ENCODE results near the gene CACNA1B. TPM values are rescaled to one million over a fixed set of nuclear protein-coding genes. Genes with fewer than 3 reads are reported as not detected.
"Not testable (repeated sequence)": the region's sequence is repeated elsewhere in the genome, so short reads cannot be mapped to it uniquely, and the experiment has no call there.

Gene CACNA1B
- under 0.01 TPM for total RNA-seq

DNA sequence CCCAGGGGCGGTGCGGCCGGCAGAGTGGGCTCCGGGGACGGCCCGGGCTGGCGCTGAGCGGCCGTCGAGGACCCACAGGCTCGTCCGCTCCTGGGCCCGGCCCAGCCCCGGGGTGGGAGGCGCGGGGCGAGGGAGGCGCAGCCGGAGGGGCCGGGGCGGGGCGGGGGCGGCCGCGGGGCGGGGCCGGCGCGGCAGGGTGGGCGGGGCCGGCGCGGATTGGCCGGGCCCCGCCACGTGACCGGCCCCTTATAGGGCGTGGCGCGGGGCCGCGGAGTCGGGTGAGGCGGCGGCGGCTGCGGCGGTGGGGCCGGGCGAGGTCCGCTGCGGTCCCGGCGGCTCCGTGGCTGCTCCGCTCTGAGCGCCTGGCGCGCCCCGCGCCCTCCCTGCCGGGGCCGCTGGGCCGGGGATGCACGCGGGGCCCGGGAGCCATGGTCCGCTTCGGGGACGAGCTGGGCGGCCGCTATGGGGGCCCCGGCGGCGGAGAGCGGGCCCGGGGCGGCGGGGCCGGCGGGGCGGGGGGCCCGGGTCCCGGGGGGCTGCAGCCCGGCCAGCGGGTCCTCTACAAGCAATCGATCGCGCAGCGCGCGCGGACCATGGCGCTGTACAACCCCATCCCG, at the start of gene CACNA1B:
Gene CACNA1B, plus strand, starts transcription at position 277 of the 617 bp plus-strand sequence. Its CDS starts 152 bp downstream, at position 429.
- Histone ChIP-seq H3K4me3 (ENCODE audit: low read length in 3 of 3) (peak within 1 kb of the TSS in 1 of 3 donors; percentile 22), H3K27me3 (ENCODE audit: control insufficient read depth in 3 of 3, insufficient read depth in 3 of 3, low read length in 3 of 3) (peaks cover 43 to 58% (median 49%) of the 10 kb centered on the region in 3 donors)
- H3K27ac ChIP-seq (ENCODE audit: low read depth, low read length); H3K9me3 ChIP-seq (ENCODE audit: control insufficient read depth in 3 of 3, low read length in 3 of 3); H3K36me3 ChIP-seq (ENCODE audit: control insufficient read depth in 3 of 3, insufficient read depth in 3 of 3, low read length in 3 of 3); H3K4me1 ChIP-seq (ENCODE audit: control insufficient read depth in 3 of 3, insufficient read depth in 3 of 3, low read length in 3 of 3); H3K9ac ChIP-seq (ENCODE audit: low read depth in 1 of 3, low read length in 3 of 3): not testable (repeated sequence)

DNA sequence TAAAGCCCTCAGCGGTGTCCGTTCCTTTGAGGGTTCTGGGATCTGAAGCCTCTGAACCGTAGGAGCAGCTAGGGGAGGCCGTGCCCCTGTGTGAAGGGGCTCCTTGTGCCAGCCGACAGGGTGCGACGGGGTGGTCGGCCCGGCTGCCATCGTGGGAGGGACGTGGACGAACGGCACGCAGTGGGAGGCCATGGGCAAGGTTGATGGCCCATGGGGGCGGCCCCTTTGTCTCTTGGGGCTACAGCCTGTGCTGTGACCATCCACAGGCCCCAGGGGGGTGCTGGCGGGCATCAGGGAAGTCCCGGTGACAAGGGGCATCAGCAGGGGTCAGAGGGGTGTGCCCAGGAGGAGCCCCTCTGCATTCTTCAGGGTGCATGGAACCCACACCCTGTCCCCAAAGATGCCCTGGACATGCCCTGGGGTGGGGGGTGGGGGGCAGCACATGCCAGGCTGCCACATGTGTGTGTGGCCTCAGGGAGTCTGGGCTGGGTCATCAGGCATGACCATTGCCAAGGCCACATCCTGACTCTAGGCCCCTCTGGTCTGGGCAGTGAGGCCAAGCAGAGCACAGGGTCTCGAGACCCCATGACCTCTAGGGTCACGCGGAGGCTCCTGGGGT, 49.6 kb upstream of the CACNA1B start:
- H3K36me3 ChIP-seq (ENCODE audit: control insufficient read depth in 3 of 3, insufficient read depth in 3 of 3, low read length in 3 of 3) = peaks cover 24 to 32% (median 29%) of the 10 kb centered on the region in 3 donors
- H3K9ac ChIP-seq (ENCODE audit: low read depth in 1 of 3, low read length in 3 of 3) = no peak overlapping the region
- H3K27me3 ChIP-seq (ENCODE audit: control insufficient read depth in 3 of 3, insufficient read depth in 3 of 3, low read length in 3 of 3) = no peaks in the 10 kb centered on the region
- no peak overlapping the region for H3K4me3 ChIP-seq (ENCODE audit: low read length in 3 of 3)
- no peaks in the 10 kb centered on the region for H3K9me3 ChIP-seq (ENCODE audit: control insufficient read depth in 3 of 3, low read length in 3 of 3)
- H3K27ac ChIP-seq (ENCODE audit: low read depth, low read length) = no peak overlapping the region
- no peaks in the 10 kb centered on the region for H3K4me1 ChIP-seq (ENCODE audit: control insufficient read depth in 3 of 3, insufficient read depth in 3 of 3, low read length in 3 of 3)

DNA sequence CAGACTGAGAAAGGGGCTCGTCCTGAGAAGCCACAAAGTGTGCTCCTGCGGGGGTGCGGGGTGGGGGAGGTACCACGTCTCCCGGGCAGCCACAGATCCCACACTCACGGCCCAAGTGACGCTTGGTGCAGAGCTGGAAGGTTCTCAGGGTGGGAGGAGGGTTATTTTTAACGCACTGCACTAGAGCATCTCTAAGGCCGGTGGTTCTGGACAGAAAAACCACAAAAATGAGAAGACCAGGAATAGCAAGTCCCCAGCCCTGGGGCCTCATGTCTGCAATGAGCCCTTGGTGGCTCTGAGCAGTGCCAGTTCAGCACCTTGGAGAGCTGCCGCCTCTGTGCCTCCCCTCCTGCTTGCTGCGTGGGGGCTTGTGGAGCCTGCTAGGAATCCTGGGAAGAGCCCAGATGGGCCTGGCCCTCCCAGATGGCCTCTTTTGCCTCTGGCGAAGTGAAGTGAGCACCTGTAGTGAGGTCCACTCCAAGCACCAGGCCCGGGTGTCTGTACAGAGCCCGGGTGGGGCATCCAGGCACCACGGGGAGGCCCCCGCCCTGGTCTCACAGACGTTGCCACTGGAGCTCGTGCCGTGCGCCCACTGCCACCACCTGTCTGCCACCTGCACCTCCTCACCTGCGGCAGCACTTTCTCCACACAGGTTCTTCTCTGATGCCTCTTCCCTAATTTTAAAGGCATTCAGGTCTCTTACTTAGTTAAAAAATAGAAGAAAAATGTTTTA, 48.9 kb upstream of the CACNA1B start:
- peaks cover 24 to 39% (median 31%) of the 10 kb centered on the region in 3 donors for H3K36me3 ChIP-seq (ENCODE audit: control insufficient read depth in 3 of 3, insufficient read depth in 3 of 3, low read length in 3 of 3)
- H3K9me3 ChIP-seq (ENCODE audit: control insufficient read depth in 3 of 3, low read length in 3 of 3) = no peaks in the 10 kb centered on the region
- no peaks in the 10 kb centered on the region for H3K27me3 ChIP-seq (ENCODE audit: control insufficient read depth in 3 of 3, insufficient read depth in 3 of 3, low read length in 3 of 3)
- H3K4me3 ChIP-seq (ENCODE audit: low read length in 3 of 3) = no peak overlapping the region
- no peaks in the 10 kb centered on the region for H3K4me1 ChIP-seq (ENCODE audit: control insufficient read depth in 3 of 3, insufficient read depth in 3 of 3, low read length in 3 of 3)
- no peak overlapping the region for H3K9ac ChIP-seq (ENCODE audit: low read depth in 1 of 3, low read length in 3 of 3)
- H3K27ac ChIP-seq (ENCODE audit: low read depth, low read length) = no peak overlapping the region

DNA sequence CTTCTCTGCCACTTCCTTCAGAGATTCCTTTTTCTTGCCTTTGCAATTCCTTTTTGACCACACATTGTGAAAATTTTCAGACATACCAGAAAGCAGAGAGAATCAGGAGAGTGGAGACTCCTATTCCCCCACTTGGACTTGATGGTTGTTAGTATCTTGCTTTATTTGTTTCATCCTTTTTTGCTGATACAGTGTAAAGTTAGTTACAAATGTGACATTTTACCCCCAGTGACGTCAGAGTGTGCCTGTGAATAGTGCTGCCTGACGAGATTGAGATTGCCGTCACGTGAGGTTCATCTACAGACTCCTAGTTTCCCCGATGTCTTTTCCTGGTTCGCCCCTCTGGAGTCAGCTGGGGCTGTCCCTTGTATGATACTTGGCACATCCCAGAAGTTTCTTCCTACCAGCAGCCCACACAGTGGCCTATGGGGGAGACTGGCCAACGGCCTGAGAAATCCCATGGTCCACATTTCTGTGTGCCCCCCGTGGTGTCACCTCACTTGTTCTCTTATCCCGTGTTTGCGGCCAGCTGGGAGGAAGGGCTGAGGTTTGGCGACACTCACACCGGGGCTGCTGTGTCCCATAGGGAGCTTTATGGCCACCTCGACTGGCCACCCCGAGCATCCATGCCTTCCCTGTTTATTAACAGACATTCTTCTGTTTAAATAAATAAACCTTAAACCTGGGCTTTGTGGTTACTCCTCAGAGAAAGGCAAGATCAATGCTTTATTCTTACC, 48.2 kb upstream of the CACNA1B start:
- Histone ChIP-seq H3K36me3 (ENCODE audit: control insufficient read depth in 3 of 3, insufficient read depth in 3 of 3, low read length in 3 of 3) (peaks cover 21 to 34% (median 31%) of the 10 kb centered on the region in 3 donors), H3K4me1 (ENCODE audit: control insufficient read depth in 3 of 3, insufficient read depth in 3 of 3, low read length in 3 of 3) (no peaks in the 10 kb centered on the region), H3K4me3 (ENCODE audit: low read length in 3 of 3) (no peak overlapping the region), H3K27ac (ENCODE audit: low read depth, low read length) (no peak overlapping the region), H3K9ac (ENCODE audit: low read depth in 1 of 3, low read length in 3 of 3) (no peak overlapping the region), H3K9me3 (ENCODE audit: control insufficient read depth in 3 of 3, low read length in 3 of 3) (no peaks in the 10 kb centered on the region), H3K27me3 (ENCODE audit: control insufficient read depth in 3 of 3, insufficient read depth in 3 of 3, low read length in 3 of 3) (no peaks in the 10 kb centered on the region)

DNA sequence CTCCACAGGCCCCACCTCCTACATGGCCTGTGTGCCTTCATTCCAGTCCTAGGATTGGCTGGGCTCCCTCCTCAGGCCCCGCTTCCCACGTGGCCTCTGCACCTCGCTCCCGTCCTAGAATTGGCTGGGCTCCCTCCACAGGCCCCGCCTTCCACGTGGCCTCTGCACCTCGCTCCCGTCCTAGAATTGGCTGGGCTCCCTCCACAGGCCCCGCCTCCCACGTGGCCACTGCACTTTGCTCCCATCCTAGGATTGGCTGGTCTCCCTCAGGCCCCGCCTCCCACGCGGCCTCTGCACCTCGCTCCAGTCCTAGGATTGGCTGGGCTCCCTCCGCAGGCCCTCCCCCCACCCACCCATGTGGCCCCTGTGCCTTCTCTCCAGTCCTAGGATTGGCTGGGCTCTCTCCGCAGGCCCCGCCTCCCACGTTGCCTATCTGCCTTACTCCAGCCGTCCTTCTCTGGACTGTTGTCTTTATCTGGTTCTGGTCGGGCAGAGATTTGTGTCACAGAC, 45.3 kb upstream of the CACNA1B start:
- no peaks in the 10 kb centered on the region for H3K9me3 ChIP-seq (ENCODE audit: control insufficient read depth in 3 of 3, low read length in 3 of 3)
- H3K9ac ChIP-seq (ENCODE audit: low read depth in 1 of 3, low read length in 3 of 3) = no peak overlapping the region
- H3K36me3 ChIP-seq (ENCODE audit: control insufficient read depth in 3 of 3, insufficient read depth in 3 of 3, low read length in 3 of 3) = peaks cover 22 to 38% (median 37%) of the 10 kb centered on the region in 3 donors
- H3K27me3 ChIP-seq (ENCODE audit: control insufficient read depth in 3 of 3, insufficient read depth in 3 of 3, low read length in 3 of 3) = no peaks in the 10 kb centered on the region
- H3K27ac ChIP-seq (ENCODE audit: low read depth, low read length) = no peak overlapping the region
- H3K4me3 ChIP-seq (ENCODE audit: low read length in 3 of 3) = no peak overlapping the region
- H3K4me1 ChIP-seq (ENCODE audit: control insufficient read depth in 3 of 3, insufficient read depth in 3 of 3, low read length in 3 of 3) = no peaks in the 10 kb centered on the region

DNA sequence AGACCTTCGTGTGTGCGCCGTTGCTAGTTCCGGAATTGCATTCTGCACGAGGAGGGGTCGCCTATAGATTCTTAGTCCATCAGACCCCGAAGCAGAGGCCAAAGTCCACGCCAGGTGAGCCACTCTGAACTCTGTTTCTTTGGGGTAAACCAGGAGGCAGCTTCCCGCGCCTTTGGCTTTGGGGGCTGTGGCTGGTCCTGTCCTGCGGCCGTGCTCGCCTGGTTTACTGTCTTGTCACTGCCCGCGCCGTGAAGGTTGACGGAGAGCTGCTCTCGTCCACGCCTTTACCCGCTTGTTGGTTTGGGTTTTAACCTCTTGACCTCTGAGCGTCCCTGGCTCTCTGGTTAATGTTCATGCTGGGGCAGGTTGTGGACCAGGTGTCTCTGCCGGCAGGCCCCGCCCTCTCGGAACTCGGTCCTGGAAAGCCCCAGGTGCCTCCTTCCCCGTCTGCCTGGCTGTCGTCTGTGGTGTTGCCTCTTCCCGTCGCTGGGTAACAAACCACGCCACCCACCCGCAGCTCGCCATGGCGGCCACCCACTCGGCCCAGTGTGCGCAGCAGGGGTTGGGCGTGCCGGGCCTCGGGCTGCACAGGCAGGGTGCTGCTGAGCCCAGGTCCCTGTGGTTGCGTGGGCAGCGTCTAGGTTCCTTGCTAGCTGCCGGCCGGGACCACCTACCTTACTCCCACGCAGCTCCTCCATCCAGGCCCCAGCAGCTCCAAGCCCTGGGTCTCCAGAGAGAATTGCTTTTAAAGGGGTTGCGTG, 44.6 kb upstream of the CACNA1B start:
- no peaks in the 10 kb centered on the region for H3K27me3 ChIP-seq (ENCODE audit: control insufficient read depth in 3 of 3, insufficient read depth in 3 of 3, low read length in 3 of 3)
- H3K4me3 ChIP-seq (ENCODE audit: low read length in 3 of 3) = no peak overlapping the region
- H3K9ac ChIP-seq (ENCODE audit: low read depth in 1 of 3, low read length in 3 of 3) = no peak overlapping the region
- no peaks in the 10 kb centered on the region for H3K4me1 ChIP-seq (ENCODE audit: control insufficient read depth in 3 of 3, insufficient read depth in 3 of 3, low read length in 3 of 3)
- no peaks in the 10 kb centered on the region for H3K9me3 ChIP-seq (ENCODE audit: control insufficient read depth in 3 of 3, low read length in 3 of 3)
- H3K27ac ChIP-seq (ENCODE audit: low read depth, low read length) = no peak overlapping the region
- peaks cover 22 to 39% (median 37%) of the 10 kb centered on the region in 3 donors for H3K36me3 ChIP-seq (ENCODE audit: control insufficient read depth in 3 of 3, insufficient read depth in 3 of 3, low read length in 3 of 3)

DNA sequence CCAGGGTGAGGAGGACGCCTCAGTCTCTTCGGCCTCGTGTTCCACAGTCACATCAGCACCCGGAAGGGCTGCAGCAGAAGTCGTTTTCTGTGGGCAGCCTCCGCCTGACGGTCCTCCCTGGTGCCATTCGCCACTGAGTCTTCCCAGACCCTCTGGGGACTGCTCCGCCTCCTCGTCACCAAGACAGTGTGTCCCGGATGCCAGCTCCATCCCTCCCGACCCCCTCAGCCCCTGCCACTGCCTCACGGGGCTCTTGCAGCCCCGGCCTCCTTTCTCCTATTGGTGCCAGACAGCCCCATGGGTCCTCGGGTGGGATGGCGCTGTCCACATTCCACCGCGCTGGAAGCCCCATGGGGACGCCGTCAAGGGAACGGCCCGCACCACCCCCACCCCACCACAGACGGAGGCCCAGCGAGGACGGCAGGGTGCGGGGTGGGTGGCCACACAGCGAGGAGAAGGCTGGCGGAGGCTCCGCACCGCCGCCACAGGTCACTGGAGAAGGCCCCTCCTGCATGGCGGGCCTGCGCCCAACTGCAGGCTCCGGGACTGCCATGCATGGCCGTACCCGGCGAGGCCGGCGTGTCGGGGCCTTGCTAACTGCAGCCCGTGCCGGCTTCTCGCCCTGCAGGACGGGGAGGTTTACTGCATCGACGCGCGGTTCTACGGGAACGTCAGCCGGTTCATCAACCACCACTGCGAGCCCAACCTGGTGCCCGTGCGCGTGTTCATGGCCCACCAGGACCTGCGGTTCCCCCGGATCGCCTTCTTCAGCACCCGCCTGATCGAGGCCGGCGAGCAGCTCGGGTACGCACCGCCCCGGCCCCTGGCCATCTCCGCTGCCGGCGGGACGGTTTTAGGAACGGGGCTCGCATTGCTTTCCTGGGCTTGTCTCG, 43.6 kb upstream of the CACNA1B start:
- Histone ChIP-seq H3K9me3 (ENCODE audit: control insufficient read depth in 3 of 3, low read length in 3 of 3) (no peaks in the 10 kb centered on the region), H3K4me1 (ENCODE audit: control insufficient read depth in 3 of 3, insufficient read depth in 3 of 3, low read length in 3 of 3) (no peaks in the 10 kb centered on the region), H3K36me3 (ENCODE audit: control insufficient read depth in 3 of 3, insufficient read depth in 3 of 3, low read length in 3 of 3) (peaks cover 22 to 39% (median 37%) of the 10 kb centered on the region in 3 donors), H3K4me3 (ENCODE audit: low read length in 3 of 3) (no peak overlapping the region), H3K9ac (ENCODE audit: low read depth in 1 of 3, low read length in 3 of 3) (no peak overlapping the region), H3K27me3 (ENCODE audit: control insufficient read depth in 3 of 3, insufficient read depth in 3 of 3, low read length in 3 of 3) (no peaks in the 10 kb centered on the region), H3K27ac (ENCODE audit: low read depth, low read length) (no peak overlapping the region)

DNA sequence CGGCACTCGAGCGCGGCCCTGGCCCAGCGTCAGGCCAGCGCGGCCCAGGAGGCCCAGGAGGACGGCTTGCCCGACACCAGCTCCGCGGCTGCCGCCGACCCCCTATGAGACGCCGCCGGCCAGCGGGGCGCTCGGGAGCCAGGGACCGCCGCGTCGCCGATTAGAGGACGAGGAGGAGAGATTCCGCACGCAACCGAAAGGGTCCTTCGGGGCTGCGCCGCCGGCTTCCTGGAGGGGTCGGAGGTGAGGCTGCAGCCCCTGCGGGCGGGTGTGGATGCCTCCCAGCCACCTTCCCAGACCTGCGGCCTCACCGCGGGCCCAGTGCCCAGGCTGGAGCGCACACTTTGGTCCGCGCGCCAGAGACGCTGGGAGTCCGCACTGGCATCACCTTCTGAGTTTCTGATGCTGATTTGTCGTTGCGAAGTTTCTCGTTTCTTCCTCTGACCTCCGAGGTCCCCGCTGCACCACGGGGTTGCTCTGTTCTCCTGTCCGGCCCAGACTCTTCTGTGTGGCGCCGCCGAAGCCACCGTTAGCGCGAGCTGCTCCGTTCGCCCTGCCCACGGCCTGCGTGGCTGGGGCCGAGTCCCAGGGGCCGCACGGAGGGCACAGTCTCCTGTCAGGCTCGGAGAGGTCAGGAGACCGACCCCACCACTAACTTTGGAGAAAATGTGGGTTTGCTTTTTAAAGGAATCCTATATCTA, 42.6 kb upstream of the CACNA1B start:
- Histone ChIP-seq H3K27ac (ENCODE audit: low read depth, low read length) (no peak overlapping the region), H3K4me3 (ENCODE audit: low read length in 3 of 3) (no peak overlapping the region), H3K9me3 (ENCODE audit: control insufficient read depth in 3 of 3, low read length in 3 of 3) (no peaks in the 10 kb centered on the region), H3K36me3 (ENCODE audit: control insufficient read depth in 3 of 3, insufficient read depth in 3 of 3, low read length in 3 of 3) (peaks cover 22 to 39% (median 37%) of the 10 kb centered on the region in 3 donors), H3K4me1 (ENCODE audit: control insufficient read depth in 3 of 3, insufficient read depth in 3 of 3, low read length in 3 of 3) (no peaks in the 10 kb centered on the region), H3K27me3 (ENCODE audit: control insufficient read depth in 3 of 3, insufficient read depth in 3 of 3, low read length in 3 of 3) (no peaks in the 10 kb centered on the region), H3K9ac (ENCODE audit: low read depth in 1 of 3, low read length in 3 of 3) (no peak overlapping the region)

Data from skeletal muscle tissue (tissue), 4 donors.